GM12865 (cell line): Measurements from ENCODE around the gene AIMP1.

Source experiments
- DNase-seq: peaks from one replicate; pipeline ENCODE4 v3.0.0; 2010; ENCODE audit warnings: low read depth
- H3K4me3 ChIP-seq: 2 replicates; pipeline ENCODE4 v1.5.1; 2011; ENCODE audit warnings: mild to moderate bottlenecking, low read depth, low read length, control low read depth
- TF ChIP-seq, protein P1 (sequence below): IDR thresholded peaks from 2 replicates; pipeline ENCODE4 v1.5.1; 2011; ENCODE audit warnings: low read length, control low read depth, low read depth, inconsistent platforms; ENCODE audit not compliant: insufficient read depth; ENCODE audit errors: missing control alignments

The AIMP1 gene

DNA sequence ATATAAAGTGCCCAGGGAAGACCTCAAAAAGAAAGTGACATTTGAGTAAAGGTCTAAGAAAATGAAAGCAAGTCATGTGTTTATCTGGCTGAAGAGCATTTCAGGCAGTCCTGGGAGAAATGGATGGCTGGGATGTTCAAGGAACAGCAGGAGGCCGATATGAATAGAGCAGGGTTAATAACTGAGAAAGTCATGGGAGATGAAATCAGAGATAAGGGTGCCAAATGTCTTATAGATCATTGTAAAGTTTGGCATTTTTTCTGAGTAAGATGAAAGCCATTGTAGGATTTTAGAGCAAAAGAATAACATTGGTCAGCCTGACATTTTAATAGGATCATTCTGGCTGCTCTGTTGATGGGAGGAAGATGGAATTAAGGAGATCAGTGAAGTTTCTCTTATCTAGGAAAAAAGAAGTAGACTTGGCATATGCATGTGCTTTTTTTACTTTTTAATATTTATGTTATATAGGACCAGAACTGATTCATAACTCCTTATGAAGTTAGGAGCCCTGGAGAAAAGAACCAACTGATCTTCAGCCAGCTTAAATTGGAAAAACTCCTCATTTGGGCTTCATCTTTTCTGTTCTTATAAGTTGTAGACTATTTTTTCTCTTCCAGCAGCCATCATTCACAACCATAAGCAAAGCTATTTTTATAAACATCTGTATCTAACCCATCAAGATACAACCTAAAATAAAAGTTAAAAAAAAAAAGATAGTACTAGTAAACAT, 18.6 kb downstream of the AIMP1 start:
- TF ChIP-seq, protein P1, sequence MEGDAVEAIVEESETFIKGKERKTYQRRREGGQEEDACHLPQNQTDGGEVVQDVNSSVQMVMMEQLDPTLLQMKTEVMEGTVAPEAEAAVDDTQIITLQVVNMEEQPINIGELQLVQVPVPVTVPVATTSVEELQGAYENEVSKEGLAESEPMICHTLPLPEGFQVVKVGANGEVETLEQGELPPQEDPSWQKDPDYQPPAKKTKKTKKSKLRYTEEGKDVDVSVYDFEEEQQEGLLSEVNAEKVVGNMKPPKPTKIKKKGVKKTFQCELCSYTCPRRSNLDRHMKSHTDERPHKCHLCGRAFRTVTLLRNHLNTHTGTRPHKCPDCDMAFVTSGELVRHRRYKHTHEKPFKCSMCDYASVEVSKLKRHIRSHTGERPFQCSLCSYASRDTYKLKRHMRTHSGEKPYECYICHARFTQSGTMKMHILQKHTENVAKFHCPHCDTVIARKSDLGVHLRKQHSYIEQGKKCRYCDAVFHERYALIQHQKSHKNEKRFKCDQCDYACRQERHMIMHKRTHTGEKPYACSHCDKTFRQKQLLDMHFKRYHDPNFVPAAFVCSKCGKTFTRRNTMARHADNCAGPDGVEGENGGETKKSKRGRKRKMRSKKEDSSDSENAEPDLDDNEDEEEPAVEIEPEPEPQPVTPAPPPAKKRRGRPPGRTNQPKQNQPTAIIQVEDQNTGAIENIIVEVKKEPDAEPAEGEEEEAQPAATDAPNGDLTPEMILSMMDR, result no peak
- H3K4me3 ChIP-seq, result no peak overlapping the region
- no peak for DNase-seq

DNA sequence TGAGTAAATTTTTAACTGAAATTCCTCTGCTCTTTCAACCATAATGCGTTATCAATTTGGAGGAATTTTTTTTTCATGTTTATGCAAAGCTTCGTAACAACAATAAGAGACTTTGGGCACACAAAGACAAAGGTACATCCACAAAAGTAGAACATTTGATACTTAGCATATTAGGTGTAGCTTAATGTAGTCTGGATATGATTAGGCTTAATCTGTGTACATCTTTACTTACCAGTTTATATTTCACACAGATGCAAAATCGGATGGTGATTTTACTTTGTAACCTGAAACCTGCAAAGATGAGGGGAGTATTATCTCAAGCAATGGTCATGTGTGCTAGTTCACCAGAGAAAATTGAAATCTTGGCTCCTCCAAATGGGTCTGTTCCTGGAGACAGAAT, 20.3 kb downstream of the AIMP1 start:
- TF ChIP-seq, protein P1, result no peak
- no peak for DNase-seq
- no peak overlapping the region for H3K4me3 ChIP-seq

DNA sequence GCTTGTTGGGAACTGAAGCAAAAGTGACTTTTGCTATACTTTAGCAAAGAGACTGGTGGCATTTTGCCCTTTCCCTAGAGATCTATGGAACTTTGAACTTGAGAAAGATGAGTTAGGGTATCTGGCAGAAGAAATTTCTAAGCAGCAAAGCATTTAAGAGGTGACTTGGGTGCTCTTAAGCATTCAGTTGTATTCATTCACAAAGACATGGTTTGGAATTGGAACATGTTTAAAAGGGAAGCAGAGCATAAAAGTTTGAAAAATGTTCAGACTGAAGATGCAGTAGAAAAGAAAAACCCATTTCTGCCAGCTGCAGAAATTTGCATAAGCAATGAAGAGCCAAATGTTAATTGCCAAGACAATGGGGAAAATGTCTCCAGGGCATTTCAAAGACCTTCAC, 21.6 kb downstream of the AIMP1 start:
- no peak for DNase-seq
- H3K4me3 ChIP-seq, result no peak overlapping the region
- TF ChIP-seq, protein P1, result no peak

DNA sequence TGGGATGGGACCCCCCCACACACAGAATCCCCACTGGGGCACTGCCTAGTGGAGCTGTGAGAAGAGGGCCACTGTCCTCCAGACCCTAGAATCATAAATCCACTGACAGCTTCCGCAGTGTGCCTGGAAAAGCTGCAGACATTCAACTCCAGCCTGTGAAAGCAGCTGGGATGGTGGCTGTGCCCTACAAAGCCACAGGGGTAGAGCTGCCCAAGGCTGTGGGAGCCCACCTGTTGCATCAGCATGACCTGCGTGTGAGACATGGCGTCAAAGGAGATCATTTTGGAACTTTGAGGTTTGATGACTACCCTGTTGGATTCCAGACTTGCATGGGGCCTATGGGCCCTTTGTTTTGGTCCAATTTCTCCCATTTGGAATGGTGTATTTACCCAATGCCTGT, 22.3 kb downstream of the AIMP1 start:
- TF ChIP-seq, protein P1, result no peak

DNA sequence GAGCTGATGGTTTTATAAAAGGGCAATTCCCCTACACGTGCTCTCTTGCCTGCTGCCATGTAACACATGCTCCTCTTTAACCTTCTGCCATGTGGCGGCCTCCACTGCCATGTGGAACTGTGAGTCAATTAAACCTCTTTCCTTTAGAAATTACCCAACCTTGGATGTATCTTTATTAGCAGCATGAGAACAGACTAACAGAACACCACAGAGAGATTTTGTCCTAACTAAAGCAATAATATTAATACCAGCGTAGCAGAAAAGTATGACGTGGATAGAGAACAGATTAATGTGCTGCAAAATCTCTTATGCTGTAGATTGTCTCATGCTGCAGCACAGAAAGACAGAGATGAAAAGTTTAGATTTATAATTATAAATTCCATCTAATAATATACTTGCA, 23.1 kb downstream of the AIMP1 start:
- no peak overlapping the region for H3K4me3 ChIP-seq
- TF ChIP-seq, protein P1, result no peak
- DNase-seq, result no peak

More for the DNA sequence above, 22.3 kb downstream of the AIMP1 start:
- H3K4me3 ChIP-seq, result no peak overlapping the region
- DNase-seq, result no peak

DNA sequence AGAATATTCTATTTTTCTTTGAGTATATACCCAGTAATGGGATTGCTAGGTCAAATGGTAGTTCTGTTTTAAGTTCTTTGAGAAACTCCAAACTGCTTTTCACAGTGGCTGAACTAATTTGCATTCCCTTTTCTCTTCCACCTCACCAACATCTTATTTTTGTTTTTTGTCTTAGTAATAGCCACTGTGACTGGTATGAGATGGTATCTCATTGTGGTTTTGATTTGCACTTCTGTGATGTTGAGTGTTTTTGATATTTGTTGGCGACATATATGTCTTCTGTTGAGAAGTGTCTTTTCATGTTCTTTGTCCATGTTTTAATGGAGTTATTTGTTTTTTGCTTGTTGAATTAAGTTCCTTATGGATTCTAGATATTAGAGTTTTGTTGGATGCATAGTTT, 24.4 kb downstream of the AIMP1 start:
- DNase-seq, result no peak
- H3K4me3 ChIP-seq, result no peak overlapping the region
- TF ChIP-seq, protein P1, result no peak
